HEK293 (cell line): ENCODE results near the gene GAREM1.

Experiments
- ZBTB17 ChIP-seq: fragments of 450-650 bp; formaldehyde crosslinking; IDR thresholded peaks from 2 replicates; pipeline ENCODE4 v1.5.1; 2016; ENCODE audit warnings: missing biosample characterization, missing genetic modification characterization
- ZNF133 ChIP-seq: fragments of 450-650 bp; formaldehyde crosslinking; IDR thresholded peaks from 2 replicates; pipeline ENCODE4 v1.5.1; 2016; ENCODE audit warnings: missing biosample characterization, missing genetic modification characterization
- ZNF274 ChIP-seq, 2 experiments: fragments of 200-500 bp in 1 of 2; fragments of 450-650 bp in 1 of 2; sonication (Bioruptor generic) in 1 of 2; formaldehyde crosslinking in 1 of 2; IDR thresholded peaks; 2 replicates each; pipeline versions ENCODE4 v1.5.1 to v1.6.1; 2014 to 2016; ENCODE audit warnings: borderline replicate concordance in 1 of 2, inconsistent platforms in 1 of 2, low read length in 1 of 2, missing biosample characterization in 1 of 2, missing genetic modification characterization in 1 of 2
- ZNF473 ChIP-seq: fragments of 450-650 bp; formaldehyde crosslinking; IDR thresholded peaks from 2 replicates; pipeline ENCODE4 v1.5.1; 2017; ENCODE audit warnings: missing biosample characterization, missing genetic modification characterization
- ZNF596 ChIP-seq: fragments of 450-650 bp; IDR thresholded peaks from 2 replicates; pipeline ENCODE4 v1.5.0; 2018; ENCODE audit warnings: missing biosample characterization, mild to moderate bottlenecking, missing genetic modification characterization, moderate library complexity
- TF ChIP-seq, protein P1 (sequence below): fragments of 450-650 bp; formaldehyde crosslinking; IDR thresholded peaks from 2 replicates; pipeline ENCODE4 v1.5.1; 2016; ENCODE audit warnings: missing biosample characterization, missing genetic modification characterization
- TF ChIP-seq, protein P2 (sequence below): IDR thresholded peaks from 2 replicates; pipeline ENCODE4 v1.6.1; 2011; ENCODE audit warnings: mild to moderate bottlenecking, low read depth, low read length, borderline replicate concordance
- TF ChIP-seq, protein P3 (sequence below): fragments of 450-650 bp; formaldehyde crosslinking; IDR thresholded peaks from 2 replicates; pipeline ENCODE4 v1.5.1; 2016; ENCODE audit warnings: missing biosample characterization, missing genetic modification characterization, borderline replicate concordance
- TF ChIP-seq, protein P4 (sequence below): fragments of 450-650 bp; formaldehyde crosslinking; IDR thresholded peaks from 2 replicates; pipeline ENCODE4 v1.5.1; 2016; ENCODE audit warnings: missing biosample characterization, missing genetic modification characterization
- TF ChIP-seq, protein P5 (sequence below): fragments of 450-650 bp; formaldehyde crosslinking; IDR thresholded peaks from 2 replicates; pipeline ENCODE4 v1.5.1; 2016; ENCODE audit warnings: missing biosample characterization, missing genetic modification characterization, low read depth

DNA sequence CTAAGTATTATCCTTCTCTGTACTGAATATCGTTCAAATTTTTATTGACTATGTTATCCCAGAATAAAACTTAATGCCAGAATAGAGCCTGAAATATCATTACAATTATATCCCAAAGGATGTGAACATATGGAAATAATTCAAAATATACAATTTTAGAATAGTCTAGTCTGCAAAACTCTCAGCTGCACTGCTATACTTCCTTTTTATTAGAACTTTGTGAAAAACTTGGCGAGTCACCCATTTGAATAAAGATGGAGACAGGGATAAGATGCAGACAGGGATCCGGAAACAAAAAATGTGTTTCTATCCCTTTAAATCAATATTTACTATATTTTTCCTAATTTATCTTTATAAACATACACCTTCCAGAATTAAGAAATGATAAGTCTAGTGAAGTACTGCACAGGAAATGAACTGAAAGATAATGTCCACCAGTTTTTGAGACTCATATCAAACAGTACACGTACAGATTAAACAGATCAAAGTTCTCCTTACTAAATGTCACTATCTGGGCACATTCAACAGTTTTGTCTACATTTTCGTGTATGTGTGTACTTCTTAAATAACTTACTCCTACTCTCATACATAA lies 173.0 kb downstream of the GAREM1 start:
- TF ChIP-seq ZBTB17 (tag by site-specific recombination) (no peak), ZNF274 (IDR thresholded peaks at IDR 0.05; ENCODE audit: low read length) (no peak), ZNF274 (tag by site-specific recombination; IDR thresholded peaks at IDR 0.05; ENCODE audit: borderline replicate concordance) (no peak), ZNF596 (tag by site-specific recombination) (no peak), ZNF133 (no peak), ZNF473 (tag by site-specific recombination) (no peak)
- TF ChIP-seq, protein P1, sequence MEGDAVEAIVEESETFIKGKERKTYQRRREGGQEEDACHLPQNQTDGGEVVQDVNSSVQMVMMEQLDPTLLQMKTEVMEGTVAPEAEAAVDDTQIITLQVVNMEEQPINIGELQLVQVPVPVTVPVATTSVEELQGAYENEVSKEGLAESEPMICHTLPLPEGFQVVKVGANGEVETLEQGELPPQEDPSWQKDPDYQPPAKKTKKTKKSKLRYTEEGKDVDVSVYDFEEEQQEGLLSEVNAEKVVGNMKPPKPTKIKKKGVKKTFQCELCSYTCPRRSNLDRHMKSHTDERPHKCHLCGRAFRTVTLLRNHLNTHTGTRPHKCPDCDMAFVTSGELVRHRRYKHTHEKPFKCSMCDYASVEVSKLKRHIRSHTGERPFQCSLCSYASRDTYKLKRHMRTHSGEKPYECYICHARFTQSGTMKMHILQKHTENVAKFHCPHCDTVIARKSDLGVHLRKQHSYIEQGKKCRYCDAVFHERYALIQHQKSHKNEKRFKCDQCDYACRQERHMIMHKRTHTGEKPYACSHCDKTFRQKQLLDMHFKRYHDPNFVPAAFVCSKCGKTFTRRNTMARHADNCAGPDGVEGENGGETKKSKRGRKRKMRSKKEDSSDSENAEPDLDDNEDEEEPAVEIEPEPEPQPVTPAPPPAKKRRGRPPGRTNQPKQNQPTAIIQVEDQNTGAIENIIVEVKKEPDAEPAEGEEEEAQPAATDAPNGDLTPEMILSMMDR (tag by site-specific recombination): no peak
- TF ChIP-seq, protein P2, sequence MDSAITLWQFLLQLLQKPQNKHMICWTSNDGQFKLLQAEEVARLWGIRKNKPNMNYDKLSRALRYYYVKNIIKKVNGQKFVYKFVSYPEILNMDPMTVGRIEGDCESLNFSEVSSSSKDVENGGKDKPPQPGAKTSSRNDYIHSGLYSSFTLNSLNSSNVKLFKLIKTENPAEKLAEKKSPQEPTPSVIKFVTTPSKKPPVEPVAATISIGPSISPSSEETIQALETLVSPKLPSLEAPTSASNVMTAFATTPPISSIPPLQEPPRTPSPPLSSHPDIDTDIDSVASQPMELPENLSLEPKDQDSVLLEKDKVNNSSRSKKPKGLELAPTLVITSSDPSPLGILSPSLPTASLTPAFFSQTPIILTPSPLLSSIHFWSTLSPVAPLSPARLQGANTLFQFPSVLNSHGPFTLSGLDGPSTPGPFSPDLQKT: no peak
- TF ChIP-seq, protein P3, sequence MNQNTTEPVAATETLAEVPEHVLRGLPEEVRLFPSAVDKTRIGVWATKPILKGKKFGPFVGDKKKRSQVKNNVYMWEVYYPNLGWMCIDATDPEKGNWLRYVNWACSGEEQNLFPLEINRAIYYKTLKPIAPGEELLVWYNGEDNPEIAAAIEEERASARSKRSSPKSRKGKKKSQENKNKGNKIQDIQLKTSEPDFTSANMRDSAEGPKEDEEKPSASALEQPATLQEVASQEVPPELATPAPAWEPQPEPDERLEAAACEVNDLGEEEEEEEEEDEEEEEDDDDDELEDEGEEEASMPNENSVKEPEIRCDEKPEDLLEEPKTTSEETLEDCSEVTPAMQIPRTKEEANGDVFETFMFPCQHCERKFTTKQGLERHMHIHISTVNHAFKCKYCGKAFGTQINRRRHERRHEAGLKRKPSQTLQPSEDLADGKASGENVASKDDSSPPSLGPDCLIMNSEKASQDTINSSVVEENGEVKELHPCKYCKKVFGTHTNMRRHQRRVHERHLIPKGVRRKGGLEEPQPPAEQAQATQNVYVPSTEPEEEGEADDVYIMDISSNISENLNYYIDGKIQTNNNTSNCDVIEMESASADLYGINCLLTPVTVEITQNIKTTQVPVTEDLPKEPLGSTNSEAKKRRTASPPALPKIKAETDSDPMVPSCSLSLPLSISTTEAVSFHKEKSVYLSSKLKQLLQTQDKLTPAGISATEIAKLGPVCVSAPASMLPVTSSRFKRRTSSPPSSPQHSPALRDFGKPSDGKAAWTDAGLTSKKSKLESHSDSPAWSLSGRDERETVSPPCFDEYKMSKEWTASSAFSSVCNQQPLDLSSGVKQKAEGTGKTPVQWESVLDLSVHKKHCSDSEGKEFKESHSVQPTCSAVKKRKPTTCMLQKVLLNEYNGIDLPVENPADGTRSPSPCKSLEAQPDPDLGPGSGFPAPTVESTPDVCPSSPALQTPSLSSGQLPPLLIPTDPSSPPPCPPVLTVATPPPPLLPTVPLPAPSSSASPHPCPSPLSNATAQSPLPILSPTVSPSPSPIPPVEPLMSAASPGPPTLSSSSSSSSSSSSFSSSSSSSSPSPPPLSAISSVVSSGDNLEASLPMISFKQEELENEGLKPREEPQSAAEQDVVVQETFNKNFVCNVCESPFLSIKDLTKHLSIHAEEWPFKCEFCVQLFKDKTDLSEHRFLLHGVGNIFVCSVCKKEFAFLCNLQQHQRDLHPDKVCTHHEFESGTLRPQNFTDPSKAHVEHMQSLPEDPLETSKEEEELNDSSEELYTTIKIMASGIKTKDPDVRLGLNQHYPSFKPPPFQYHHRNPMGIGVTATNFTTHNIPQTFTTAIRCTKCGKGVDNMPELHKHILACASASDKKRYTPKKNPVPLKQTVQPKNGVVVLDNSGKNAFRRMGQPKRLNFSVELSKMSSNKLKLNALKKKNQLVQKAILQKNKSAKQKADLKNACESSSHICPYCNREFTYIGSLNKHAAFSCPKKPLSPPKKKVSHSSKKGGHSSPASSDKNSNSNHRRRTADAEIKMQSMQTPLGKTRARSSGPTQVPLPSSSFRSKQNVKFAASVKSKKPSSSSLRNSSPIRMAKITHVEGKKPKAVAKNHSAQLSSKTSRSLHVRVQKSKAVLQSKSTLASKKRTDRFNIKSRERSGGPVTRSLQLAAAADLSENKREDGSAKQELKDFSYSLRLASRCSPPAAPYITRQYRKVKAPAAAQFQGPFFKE: no peak
- TF ChIP-seq, protein P4, sequence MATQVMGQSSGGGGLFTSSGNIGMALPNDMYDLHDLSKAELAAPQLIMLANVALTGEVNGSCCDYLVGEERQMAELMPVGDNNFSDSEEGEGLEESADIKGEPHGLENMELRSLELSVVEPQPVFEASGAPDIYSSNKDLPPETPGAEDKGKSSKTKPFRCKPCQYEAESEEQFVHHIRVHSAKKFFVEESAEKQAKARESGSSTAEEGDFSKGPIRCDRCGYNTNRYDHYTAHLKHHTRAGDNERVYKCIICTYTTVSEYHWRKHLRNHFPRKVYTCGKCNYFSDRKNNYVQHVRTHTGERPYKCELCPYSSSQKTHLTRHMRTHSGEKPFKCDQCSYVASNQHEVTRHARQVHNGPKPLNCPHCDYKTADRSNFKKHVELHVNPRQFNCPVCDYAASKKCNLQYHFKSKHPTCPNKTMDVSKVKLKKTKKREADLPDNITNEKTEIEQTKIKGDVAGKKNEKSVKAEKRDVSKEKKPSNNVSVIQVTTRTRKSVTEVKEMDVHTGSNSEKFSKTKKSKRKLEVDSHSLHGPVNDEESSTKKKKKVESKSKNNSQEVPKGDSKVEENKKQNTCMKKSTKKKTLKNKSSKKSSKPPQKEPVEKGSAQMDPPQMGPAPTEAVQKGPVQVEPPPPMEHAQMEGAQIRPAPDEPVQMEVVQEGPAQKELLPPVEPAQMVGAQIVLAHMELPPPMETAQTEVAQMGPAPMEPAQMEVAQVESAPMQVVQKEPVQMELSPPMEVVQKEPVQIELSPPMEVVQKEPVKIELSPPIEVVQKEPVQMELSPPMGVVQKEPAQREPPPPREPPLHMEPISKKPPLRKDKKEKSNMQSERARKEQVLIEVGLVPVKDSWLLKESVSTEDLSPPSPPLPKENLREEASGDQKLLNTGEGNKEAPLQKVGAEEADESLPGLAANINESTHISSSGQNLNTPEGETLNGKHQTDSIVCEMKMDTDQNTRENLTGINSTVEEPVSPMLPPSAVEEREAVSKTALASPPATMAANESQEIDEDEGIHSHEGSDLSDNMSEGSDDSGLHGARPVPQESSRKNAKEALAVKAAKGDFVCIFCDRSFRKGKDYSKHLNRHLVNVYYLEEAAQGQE (tag by site-specific recombination): no peak
- TF ChIP-seq, protein P5, sequence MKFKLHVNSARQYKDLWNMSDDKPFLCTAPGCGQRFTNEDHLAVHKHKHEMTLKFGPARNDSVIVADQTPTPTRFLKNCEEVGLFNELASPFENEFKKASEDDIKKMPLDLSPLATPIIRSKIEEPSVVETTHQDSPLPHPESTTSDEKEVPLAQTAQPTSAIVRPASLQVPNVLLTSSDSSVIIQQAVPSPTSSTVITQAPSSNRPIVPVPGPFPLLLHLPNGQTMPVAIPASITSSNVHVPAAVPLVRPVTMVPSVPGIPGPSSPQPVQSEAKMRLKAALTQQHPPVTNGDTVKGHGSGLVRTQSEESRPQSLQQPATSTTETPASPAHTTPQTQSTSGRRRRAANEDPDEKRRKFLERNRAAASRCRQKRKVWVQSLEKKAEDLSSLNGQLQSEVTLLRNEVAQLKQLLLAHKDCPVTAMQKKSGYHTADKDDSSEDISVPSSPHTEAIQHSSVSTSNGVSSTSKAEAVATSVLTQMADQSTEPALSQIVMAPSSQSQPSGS (tag by site-specific recombination): no peak
